HG03159 (cell line): Measurements from ENCODE around the gene RNF112.

Experiments
- ATAC-seq: cut with Tn5 transposase; IDR thresholded peaks from one replicate; pipeline ENCODE4 v1.9.1; 2021; ENCODE audit warnings: mild to moderate bottlenecking, moderate library complexity; ENCODE audit not compliant: unreplicated experiment

The RNF112 gene

GRCh38 chr17:19410875-19411620, at the start of gene RNF112:
Gene RNF112 (plus strand): TSS chr17:19411232. CDS start chr17:19411409, 177 bp downstream.
- ATAC-seq: no peak

- ATAC-seq: no peak
These were observed 49.7 kb upstream of the RNF112 start for GRCh38 chr17:19361326-19361725.

- no peak for ATAC-seq
These were observed 49.1 kb upstream of the RNF112 start for GRCh38 chr17:19361944-19362276.

GRCh38 chr17:19362277-19363113, 48.5 kb upstream of the RNF112 start, which contains the start of gene B9D1:
Gene B9D1 (minus strand): TSS chr17:19362723. CDS start chr17:19362569, 154 bp downstream.
- peak; percentile 64 for ATAC-seq

GRCh38 chr17:19363114-19363438, 48.0 kb upstream of the RNF112 start:
- ATAC-seq: no peak

GRCh38 chr17:19363460-19364035, 47.5 kb upstream of the RNF112 start:
- ATAC-seq: no peak

DNA sequence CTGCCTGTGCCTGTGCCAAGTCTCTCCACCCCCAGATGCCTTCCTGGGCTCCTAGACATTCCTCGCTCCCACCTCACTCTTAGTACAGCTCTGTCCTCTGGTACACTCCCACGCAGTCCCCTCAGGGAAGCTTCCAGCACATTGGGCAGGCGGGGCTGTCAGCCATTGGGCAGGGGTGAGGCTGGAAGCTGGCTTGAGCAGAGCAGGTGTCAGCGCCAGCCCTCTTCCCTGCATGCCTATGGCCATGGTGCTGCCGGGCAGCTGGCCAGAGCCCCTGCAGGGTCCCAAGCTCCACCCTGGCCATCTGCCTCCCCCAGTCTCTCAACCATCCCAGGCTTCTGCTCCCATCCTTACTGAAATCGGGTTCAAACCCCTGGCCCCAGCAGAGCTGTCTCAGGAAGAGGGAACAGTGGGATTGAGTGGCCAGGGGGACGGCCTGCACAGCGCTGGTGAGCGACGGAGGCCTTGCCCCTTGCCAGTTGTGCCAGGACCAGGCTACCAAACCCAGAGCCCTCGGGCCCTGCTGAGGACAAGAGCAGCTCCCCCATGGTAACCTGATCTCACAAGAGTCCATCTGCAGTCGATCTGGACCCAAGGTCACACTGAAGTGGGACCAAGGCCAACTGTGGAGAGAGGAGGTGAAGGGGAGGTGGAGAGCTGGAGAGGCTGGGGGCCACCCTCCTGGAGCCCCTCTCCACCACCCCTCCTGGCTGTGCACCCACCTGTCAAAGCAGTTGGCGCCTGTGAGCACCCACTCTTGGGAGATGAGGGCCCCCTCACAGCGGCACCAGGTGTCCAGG, 46.1 kb upstream of the RNF112 start:
- no peak for ATAC-seq

- no peak for ATAC-seq
These were observed 45.6 kb upstream of the RNF112 start for GRCh38 chr17:19365499-19365817.

GRCh38 chr17:19365833-19366636, 45.0 kb upstream of the RNF112 start:
- no peak for ATAC-seq

DNA sequence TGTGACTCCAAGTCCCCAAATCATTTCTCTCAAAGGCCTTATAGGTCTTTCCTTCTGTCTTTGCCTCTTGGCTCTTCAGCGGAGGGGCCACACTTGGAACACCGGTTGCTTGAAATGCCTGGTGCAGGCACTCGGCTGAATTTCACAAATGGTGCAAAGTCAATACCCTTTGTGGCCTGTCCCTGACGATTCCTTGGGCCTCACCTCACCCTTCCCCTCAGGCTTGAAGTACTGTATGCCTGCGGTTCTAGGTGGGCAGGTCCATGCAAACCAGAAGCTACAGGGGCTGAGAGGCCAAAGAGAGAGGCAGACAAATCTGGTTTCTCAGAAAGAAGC, 44.4 kb upstream of the RNF112 start:
- no peak for ATAC-seq

DNA sequence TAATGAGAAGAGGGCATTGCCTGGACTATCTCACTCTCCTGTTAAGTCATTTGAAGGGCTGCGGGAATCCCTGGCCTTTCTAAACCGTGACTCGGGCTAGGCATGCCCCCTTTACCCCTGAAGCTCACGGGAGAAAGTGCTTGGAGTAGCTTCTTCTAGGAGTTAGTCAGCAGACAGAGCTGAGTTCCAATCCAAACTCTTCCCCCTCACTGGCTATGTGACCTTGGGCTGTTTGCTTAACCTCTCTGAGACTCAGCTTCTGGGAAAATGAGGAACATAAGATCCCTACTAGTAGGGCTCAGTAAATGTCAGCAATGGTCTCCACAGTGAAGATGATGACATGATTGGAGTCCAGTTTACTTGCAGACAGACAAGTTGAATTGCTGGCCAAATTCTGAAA, 42.8 kb upstream of the RNF112 start:
- no peak for ATAC-seq

DNA sequence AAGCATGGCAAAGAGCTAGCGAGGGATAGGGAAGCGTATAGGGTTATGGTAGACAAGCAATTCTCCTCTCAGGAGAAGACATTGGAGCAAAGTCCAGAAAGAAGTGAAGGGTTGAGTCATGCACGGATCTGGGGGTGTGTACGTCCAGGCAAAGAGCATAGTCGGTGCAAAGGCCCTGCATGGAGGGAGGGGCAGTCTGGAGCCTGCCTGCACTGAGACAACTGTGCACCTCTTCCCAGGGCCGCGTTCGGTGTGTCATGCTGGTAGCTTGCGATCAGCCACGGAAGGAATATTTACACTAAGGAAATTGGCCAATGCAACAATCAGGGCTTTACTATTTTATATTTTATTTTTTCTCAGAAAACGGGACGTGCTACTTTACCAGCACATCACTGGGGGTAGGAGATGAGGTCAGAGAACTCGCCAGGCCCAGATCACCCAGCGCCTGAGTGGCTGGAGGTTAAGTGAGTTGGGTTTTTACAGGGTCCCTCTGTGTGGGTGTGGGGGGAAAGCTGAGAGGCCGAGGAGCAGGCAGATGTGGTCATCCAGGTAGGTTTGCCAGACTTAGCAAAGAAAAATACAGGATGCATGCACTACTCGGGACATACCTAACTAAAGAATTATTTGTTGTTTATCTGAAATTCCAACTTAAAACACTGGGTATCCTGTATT, 41.8 kb upstream of the RNF112 start:
- ATAC-seq: no peak

DNA sequence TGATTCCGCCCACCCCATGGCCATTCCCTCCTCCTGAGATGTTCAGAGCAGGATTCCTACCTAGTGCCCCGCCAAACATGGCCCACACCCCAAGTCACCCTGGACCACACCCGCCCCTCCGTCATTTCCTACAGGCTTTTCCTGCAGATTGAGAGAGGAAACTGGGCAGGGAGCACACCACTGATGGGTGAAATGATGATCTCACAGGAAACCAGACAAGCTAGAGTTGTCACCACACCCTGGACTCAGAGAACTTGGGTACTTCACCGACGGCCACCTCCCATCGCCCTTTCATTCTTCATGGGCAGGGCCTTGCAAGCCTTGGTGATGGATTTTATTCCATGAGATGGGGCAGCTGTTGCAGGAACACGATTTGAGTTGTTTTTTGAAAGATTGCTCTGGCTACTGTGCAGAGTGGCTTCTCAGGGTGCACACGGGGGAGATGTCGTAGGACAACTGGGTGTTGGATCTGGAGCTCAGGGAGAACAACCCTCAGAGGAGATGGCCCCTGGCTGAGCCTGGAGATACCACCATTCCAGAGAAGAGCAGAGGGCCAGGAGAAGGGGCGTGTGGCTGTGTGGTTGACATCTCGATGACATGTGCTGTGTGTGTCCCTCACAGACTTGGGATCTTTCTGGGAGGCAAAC, 41.1 kb upstream of the RNF112 start:
- ATAC-seq: no peak

GRCh38 chr17:19370493-19370960, 40.5 kb upstream of the RNF112 start:
- ATAC-seq: no peak

DNA sequence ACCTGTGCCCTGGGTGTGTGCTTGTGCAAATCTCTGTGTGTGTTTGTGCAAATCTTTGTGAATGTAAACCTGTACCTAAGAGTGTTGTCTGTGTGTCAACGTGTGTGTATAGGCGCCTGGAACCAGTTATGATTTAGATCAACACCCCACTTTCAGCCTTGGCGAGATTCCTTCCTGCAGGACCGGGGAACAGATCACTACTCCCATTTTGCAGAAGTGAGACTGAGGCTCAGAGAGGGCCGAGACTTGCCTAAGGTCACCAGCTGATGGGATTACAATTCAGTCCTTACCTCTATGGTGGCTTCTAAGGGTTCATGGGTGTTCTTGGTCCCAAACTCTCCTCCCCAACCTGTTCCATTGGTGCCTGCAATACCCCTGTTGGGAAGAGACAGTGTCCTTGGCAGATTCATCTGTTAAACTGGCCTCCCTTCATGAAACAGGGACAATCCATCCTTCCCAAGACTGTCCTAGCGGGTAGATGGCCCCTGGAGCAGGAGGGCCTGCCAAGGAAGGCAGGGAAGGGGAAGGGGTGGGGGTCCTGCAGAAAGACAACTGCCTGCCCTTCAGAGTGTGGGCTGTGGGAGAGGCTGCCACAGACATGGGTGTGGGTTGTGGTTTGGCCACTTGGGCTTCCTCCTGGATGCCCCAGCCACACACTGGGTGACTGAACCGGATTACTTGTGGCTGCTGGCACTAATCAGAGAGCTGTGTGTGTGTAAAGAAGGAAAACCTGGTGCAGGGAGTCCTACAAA, 39.6 kb upstream of the RNF112 start:
- ATAC-seq: no peak

- ATAC-seq: no peak
These were observed 39.0 kb upstream of the RNF112 start for GRCh38 chr17:19372011-19372370.

- no peak for ATAC-seq
These were observed 38.6 kb upstream of the RNF112 start for GRCh38 chr17:19372439-19372838.

- ATAC-seq: no peak
These were observed 38.0 kb upstream of the RNF112 start for GRCh38 chr17:19372866-19373504.
